ENCODE measurements around the gene MINDY2.

MINDY2 gene

GRCh38 chr15:58867926-58868325, 96.8 kb downstream of the MINDY2 start:
- TF ChIP-seq FOXM1 (IDR thresholded peaks at IDR 0.05; ENCODE audit: borderline replicate concordance, low read depth) (no peak), NFIC (IDR thresholded peaks at IDR 0.05) (no peak), TAF1 (IDR thresholded peaks at IDR 0.05; ENCODE audit: low read depth) (no peak), EGR1 (IDR thresholded peaks at IDR 0.05) (no peak), YY1 (IDR thresholded peaks at IDR 0.05; ENCODE audit: low read depth) (no peak), TEAD4 (IDR thresholded peaks at IDR 0.05) (no peak), REST (IDR thresholded peaks at IDR 0.05; ENCODE audit: low read depth) (no peak), CREB1 (IDR thresholded peaks at IDR 0.05; ENCODE audit: low read depth) (no peak), USF1 (IDR thresholded peaks at IDR 0.05) (no peak), CEBPB (IDR thresholded peaks at IDR 0.05) (no peak), MAX (IDR thresholded peaks at IDR 0.05) (no peak), RAD21 (IDR thresholded peaks at IDR 0.05; ENCODE audit: low read depth) (no peak), EP300 (IDR thresholded peaks at IDR 0.05; ENCODE audit: borderline replicate concordance) (no peak), TCF12 (IDR thresholded peaks at IDR 0.05; ENCODE audit: low read depth) (no peak), ZBTB7A (IDR thresholded peaks at IDR 0.05; ENCODE audit: low read depth) (no peak)

- TF ChIP-seq TAF1 (IDR thresholded peaks at IDR 0.05; ENCODE audit: low read depth) = no peak
- TF ChIP-seq MAX (IDR thresholded peaks at IDR 0.05) = no peak
- no peak for TF ChIP-seq EGR1 (IDR thresholded peaks at IDR 0.05)
- TF ChIP-seq CREB1 (IDR thresholded peaks at IDR 0.05; ENCODE audit: low read depth) = no peak
- TF ChIP-seq TEAD4 (IDR thresholded peaks at IDR 0.05) = no peak
- TF ChIP-seq YY1 (IDR thresholded peaks at IDR 0.05; ENCODE audit: low read depth) = no peak
- no peak for TF ChIP-seq EP300 (IDR thresholded peaks at IDR 0.05; ENCODE audit: borderline replicate concordance)
- no peak for TF ChIP-seq REST (IDR thresholded peaks at IDR 0.05; ENCODE audit: low read depth)
- no peak for TF ChIP-seq CEBPB (IDR thresholded peaks at IDR 0.05)
- no peak for TF ChIP-seq RAD21 (IDR thresholded peaks at IDR 0.05; ENCODE audit: low read depth)
- TF ChIP-seq FOXM1 (IDR thresholded peaks at IDR 0.05; ENCODE audit: borderline replicate concordance, low read depth) = no peak
- TF ChIP-seq TCF12 (IDR thresholded peaks at IDR 0.05; ENCODE audit: low read depth) = no peak
- TF ChIP-seq USF1 (IDR thresholded peaks at IDR 0.05) = no peak
- no peak for TF ChIP-seq ZBTB7A (IDR thresholded peaks at IDR 0.05; ENCODE audit: low read depth)
Measured at GRCh38 chr15:58870451-58870850, 99.3 kb downstream of the MINDY2 start.

GRCh38 chr15:58873267-58873666, 102.2 kb downstream of the MINDY2 start:
- TF ChIP-seq EP300 (IDR thresholded peaks at IDR 0.05; ENCODE audit: borderline replicate concordance) = no peak
- TF ChIP-seq MAX (IDR thresholded peaks at IDR 0.05) = no peak
- no peak for TF ChIP-seq CEBPB (IDR thresholded peaks at IDR 0.05)
- no peak for TF ChIP-seq NFIC (IDR thresholded peaks at IDR 0.05)
- TF ChIP-seq ZBTB7A (IDR thresholded peaks at IDR 0.05; ENCODE audit: low read depth) = no peak
- TF ChIP-seq TCF12 (IDR thresholded peaks at IDR 0.05; ENCODE audit: low read depth) = no peak
- TF ChIP-seq REST (IDR thresholded peaks at IDR 0.05; ENCODE audit: low read depth) = no peak
- TF ChIP-seq RAD21 (IDR thresholded peaks at IDR 0.05; ENCODE audit: low read depth) = no peak
- TF ChIP-seq USF1 (IDR thresholded peaks at IDR 0.05) = no peak
- no peak for TF ChIP-seq YY1 (IDR thresholded peaks at IDR 0.05; ENCODE audit: low read depth)
- no peak for TF ChIP-seq CREB1 (IDR thresholded peaks at IDR 0.05; ENCODE audit: low read depth)
- TF ChIP-seq TAF1 (IDR thresholded peaks at IDR 0.05; ENCODE audit: low read depth) = no peak
- TF ChIP-seq EGR1 (IDR thresholded peaks at IDR 0.05) = no peak
- no peak for TF ChIP-seq FOXM1 (IDR thresholded peaks at IDR 0.05; ENCODE audit: borderline replicate concordance, low read depth)
- no peak for TF ChIP-seq TEAD4 (IDR thresholded peaks at IDR 0.05)
